NCI-H69 (cell line): ENCODE results near the gene TGFBRAP1.
"Not testable (repeated sequence)": the region's sequence is repeated elsewhere in the genome, so short reads cannot be mapped to it uniquely, and the experiment has no call there.

Experiments used
- DNase-seq: peaks from one replicate; lab custom pipeline; 2025; lab: John Stamatoyannopoulos, UW

TGFBRAP1 gene

GRCh38 chr2:105274046-105274445 is 55.5 kb downstream of the TGFBRAP1 start:
- DNase-seq, result no peak

- no peak for DNase-seq
These were observed 57.4 kb downstream of the TGFBRAP1 start for GRCh38 chr2:105272176-105272575.

- no peak for DNase-seq
These were observed 58.0 kb downstream of the TGFBRAP1 start for GRCh38 chr2:105271393-105272045.

DNA sequence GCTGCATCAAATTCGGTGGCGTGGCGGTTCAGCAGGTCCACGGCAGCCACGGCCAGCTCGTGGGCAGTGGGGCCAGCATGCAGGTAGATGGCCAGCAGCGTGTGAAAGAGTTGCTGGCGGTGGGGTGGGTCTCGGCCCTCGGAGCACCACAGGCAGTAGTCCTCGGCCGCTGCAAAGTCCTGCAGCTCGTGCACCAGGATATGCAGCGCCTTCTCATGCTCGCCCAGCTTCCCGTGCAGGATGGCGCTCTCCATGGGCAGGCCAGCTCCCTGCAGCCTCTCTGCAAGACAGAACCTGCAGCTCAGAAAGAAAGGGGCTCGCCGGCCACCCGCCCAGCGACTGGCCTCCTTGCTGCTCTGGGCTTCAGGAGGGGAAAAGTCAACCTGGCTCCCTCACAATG is 60.1 kb downstream of the TGFBRAP1 start:
- DNase-seq, result no peak

DNA sequence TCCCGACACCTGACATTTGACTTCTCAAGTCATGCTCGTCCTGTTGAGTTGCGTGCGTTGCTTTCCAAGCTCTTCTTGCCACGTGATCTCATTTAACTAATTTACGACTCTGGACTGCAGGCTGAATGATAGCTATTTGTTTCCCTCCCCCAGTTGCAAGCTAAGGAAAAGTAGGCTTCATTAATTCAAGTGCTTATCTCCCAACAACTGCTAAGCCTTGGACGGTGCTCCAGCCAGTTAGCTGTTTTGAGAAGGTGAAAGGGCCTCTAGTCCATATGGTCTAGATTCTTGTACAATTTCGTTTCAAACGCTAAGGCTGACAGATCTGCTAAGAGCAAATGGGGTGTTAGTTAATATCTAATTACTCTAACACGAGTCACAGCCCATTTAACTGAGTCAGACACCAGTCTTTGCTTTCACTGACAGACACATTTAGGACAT is 66.9 kb downstream of the TGFBRAP1 start:
- peak; percentile 1 for DNase-seq

DNA sequence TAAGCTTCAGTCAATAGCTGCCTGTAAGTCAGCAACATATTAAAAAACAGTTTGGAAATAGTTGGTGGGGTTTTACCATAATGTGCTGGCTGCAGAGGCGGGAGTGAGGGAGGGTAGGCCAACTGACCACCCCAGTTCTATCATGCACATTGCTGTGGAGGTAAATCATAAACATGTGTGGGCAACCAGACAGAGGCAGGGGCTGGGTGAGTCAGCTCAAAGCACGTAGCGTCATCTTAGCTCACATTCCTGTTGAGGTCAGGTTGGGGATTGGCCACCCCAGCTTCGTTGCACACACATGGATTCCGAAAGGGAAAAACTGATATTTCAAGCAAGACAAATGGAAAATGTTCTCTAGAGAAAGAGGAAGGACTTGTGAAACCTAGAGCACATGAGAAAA is 68.5 kb downstream of the TGFBRAP1 start:
- no peak for DNase-seq

DNA sequence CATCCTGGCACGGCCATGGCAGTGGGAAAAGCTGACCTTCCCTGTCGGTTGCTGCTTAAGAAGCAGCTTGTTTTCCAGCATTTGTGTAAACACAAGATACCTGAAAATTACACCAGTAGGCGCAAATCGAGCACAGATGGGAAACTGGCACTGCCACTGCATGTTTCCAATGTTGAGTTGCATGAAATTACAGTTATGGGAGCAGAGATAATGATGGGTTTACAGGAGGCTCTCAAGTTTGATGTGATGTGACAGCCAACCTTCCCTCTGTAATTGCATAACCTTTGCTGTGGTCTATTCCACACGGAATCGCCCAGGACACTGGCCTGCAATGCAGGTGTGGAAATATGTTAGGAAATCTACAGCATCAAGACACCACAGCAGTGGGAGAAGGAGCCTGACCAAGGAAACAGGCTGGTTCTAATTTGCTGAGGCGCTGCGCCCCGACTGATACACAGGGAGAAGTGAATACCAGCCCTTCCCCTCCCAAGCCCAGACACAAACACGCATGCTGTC is 70.6 kb downstream of the TGFBRAP1 start:
- peak; percentile 74 for DNase-seq

GRCh38 chr2:105257981-105258380 is 71.6 kb downstream of the TGFBRAP1 start:
- DNase-seq, result no peak

DNA sequence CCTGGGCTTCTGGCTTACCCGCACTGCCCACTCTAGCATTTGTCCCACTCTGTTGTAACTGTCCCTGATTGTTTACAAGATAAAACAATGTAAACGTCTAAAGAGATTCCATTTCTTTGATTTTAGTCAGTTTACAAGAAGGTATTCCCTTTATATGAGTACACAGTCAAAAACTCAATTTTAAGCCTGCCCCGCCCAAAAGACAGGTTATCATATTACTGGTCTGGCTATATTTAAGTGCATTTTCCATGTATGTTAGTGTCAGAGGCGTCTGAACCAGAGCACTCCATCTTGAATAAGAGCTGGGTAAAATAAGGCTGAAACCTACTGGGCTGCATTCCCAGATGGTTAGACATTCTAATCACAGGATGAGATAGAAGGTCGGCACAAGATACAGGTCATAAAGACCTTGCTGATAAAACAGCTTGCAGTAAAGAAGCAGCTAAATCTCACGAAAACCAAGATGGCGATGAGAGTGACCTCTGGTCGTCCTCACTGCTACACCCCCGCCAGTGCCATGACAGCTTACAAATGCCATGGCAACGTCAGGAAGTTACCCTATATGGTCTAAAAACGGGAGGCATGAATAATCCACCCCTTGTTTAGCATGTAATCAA is 73.0 kb downstream of the TGFBRAP1 start:
- DNase-seq, result no peak

- no peak for DNase-seq
These were observed 73.6 kb downstream of the TGFBRAP1 start for GRCh38 chr2:105255979-105256378.

DNA sequence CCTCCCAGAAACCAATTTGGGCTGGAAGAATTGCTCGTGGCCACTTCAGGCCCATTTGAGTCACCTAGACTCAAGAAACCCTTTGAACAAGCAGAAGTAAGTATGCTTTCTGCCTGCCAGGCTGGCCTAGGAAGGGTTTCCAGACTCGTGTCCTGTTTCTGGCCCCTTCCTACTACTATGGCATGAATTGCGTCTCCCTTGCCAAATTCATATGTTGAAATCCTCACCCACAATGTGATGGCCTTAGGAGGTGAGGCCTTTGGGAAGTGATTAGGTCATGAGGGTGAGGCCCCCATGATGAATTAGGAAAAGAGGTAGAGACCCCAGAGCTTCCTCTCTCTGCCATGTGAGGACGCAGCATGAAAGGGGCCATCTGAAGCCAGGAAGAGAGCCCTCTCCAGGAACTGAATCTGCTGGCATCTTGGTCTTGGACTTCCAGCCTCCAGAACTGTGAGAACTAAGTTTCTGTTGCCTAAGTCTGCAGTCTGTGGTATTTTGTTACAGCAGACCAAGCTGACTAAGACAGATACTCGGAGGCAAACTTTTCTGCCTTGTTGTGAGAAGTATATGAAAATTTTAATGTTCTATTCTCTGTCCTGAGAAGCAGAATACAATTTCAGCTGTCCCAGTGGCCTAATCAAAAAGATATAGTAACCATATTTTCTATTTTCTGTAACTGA is 74.9 kb downstream of the TGFBRAP1 start:
- no peak for DNase-seq

DNA sequence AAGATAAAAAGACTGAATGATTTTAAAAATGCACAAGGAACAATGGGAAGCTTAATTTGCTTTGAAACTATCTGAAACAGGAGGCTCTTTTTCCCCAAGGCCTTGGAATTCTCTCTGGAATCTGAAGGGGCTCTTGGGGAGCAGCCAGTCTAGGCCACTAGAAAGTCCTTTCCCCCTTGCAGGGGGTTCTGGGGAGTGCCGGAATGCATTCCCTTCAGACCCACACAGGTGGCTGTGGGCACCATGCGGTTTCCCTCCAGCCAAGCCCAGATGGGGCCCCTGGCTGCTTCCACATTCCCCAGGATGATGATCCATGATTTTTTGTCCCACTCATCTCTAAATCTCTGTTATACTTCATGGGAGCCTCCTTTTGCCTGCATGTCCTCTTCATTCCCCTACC is 77.3 kb downstream of the TGFBRAP1 start:
- DNase-seq, result no peak

- not testable (repeated sequence) for DNase-seq
These were observed 78.4 kb downstream of the TGFBRAP1 start for GRCh38 chr2:105251016-105251648.

DNA sequence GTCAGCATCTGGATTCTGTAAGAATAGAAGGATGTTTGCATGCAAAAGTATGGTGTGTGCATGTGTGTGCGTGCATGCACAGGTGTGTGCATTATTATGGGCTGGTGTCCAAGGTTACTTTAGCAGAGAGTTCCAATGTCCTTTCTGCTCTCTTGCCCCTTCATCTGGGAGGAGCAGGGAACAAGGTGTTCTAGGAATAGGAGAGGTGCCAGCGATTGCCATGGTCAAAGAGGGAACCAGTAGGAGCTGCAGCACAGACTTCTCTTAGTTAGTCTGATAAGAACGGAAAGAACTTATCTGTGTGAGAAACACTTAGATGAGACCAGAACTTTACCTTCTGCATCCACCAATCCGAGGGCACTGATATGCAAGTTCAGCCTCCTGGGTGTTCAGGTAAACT is 79.6 kb downstream of the TGFBRAP1 start:
- no peak for DNase-seq

DNA sequence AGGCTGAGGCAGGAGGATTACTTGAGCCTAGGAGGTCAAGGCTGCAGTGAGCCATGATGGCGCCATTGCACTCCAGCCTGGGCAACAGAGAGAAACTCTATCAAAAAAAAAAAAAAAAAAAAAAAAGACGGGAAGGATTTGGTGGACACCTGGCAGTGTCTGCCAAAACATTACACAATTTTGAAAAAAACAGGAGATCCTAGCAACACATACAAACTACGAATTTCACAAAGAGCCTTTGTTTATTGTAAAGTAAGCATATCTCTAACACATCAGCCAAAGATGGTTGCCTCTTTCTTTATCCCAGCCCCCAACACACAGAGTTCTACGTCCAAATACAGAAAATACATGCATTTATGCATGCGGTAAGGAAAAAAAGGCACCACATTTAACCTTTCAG is 80.4 kb downstream of the TGFBRAP1 start:
- DNase-seq, result no peak

GRCh38 chr2:105248316-105249070 is 81.0 kb downstream of the TGFBRAP1 start:
- DNase-seq, result no peak

- DNase-seq, result no peak
These were observed 85.1 kb downstream of the TGFBRAP1 start for GRCh38 chr2:105244451-105244850.

- DNase-seq, result peak; percentile 36
These were observed 85.6 kb downstream of the TGFBRAP1 start for GRCh38 chr2:105243961-105244360.

DNA sequence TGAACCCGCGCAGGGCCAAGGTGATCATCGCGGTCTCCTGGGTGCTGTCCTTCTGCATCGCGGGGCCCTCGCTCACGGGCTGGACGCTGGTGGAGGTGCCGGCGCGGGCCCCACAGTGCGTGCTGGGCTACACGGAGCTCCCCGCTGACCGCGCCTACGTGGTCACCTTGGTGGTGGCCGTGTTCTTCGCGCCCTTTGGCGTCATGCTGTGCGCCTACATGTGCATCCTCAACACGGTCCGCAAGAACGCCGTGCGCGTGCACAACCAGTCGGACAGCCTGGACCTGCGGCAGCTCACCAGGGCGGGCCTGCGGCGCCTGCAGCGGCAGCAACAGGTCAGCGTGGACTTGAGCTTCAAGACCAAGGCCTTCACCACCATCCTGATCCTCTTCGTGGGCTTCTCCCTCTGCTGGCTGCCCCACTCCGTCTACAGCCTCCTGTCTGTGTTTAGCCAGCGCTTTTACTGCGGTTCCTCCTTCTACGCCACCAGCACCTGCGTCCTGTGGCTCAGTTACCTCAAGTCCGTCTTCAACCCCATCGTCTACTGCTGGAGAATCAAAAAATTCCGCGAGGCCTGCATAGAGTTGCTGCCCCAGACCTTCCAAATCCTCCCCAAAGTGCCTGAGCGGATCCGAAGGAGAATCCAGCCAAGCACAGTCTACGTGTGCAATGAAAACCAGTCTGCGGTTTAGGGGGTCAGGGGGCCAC is 87.1 kb downstream of the TGFBRAP1 start:
- no peak for DNase-seq

DNA sequence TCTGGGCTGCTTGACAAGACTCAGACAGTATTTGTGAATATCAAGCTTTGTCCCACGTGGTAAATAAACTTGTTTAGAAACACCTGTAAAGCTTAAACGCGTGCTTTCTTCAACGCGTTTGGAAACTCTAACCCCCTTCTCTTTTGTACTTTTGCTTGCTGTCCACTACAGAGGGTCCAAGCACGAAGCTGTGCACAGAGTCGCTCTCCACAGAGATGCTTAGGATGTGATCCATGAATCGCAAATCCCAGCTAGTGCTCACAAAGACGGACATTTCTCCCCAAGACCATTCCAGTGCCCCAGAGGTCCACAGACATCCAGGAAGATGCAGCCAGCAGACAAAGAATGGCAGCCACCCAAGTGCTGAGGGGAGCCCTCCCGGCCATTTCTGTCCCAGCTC is 88.1 kb downstream of the TGFBRAP1 start, which contains the start of gene GPR45:
Gene GPR45, plus strand, starts transcription at position 301 of the 400 bp plus-strand sequence. CDS start 116 bp downstream, outside the sequence.
- DNase-seq, result no peak

- DNase-seq, result no peak
These were observed 89.6 kb downstream of the TGFBRAP1 start for GRCh38 chr2:105239924-105240323.
